Astrocyte (in vitro differentiated cells and primary cell): Measurements from ENCODE around the gene SERPINA9.

Experiments used
- EZH2 ChIP-seq: IDR thresholded peaks from 2 replicates; pipeline ENCODE4 v1.6.1; 2012; ENCODE audit warnings: mild to moderate bottlenecking, low read length, inconsistent platforms; ENCODE audit not compliant: insufficient read depth
- TF ChIP-seq, protein P1 (sequence below): IDR thresholded peaks from 2 replicates; pipeline ENCODE4 v1.5.1; 2011; ENCODE audit warnings: low read depth, mild to moderate bottlenecking, inconsistent platforms, low read length, moderate library complexity; ENCODE audit not compliant: insufficient read depth

DNA sequence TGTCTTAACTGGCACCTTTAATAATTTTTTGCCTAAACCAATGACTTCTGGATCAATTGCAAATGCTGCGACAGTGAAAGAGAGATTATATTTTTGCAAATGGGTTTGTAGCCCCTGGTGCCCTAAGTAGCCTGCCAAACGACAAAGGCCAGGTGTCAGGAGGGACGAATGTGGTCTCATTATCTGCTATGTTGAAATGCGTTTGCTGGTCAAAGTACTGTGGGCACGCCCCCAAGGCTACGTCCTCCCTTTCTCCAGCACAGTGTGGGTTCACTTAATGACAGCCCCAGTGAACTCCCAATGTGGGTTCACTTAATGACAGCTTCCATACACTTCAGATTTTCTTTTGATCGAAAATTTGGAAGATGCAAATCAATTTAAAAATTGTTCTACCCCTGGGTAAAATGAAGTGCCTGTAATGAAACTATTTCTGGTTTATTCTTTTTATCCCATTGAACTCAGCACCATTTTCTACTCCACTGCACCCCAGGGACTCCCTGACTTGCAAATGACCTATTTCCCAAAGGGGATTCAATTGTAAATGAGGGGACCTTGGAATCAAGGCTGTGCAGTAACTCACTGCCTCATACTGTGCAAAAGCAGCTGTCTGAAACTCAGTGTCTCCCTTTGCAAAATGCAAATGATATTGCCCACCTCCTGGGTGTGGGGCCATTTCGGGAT is 24.8 kb downstream of the SERPINA9 start:
- TF ChIP-seq, protein P1, sequence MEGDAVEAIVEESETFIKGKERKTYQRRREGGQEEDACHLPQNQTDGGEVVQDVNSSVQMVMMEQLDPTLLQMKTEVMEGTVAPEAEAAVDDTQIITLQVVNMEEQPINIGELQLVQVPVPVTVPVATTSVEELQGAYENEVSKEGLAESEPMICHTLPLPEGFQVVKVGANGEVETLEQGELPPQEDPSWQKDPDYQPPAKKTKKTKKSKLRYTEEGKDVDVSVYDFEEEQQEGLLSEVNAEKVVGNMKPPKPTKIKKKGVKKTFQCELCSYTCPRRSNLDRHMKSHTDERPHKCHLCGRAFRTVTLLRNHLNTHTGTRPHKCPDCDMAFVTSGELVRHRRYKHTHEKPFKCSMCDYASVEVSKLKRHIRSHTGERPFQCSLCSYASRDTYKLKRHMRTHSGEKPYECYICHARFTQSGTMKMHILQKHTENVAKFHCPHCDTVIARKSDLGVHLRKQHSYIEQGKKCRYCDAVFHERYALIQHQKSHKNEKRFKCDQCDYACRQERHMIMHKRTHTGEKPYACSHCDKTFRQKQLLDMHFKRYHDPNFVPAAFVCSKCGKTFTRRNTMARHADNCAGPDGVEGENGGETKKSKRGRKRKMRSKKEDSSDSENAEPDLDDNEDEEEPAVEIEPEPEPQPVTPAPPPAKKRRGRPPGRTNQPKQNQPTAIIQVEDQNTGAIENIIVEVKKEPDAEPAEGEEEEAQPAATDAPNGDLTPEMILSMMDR, result no peak
- no peak for TF ChIP-seq EZH2
